GM18520 (cell line): ENCODE data around the gene TMEM235.

Experiments used
- ATAC-seq: cut with Tn5 transposase; IDR thresholded peaks from one replicate; pipeline ENCODE4 v1.9.1; 2021; ENCODE audit not compliant: unreplicated experiment

The TMEM235 gene

DNA sequence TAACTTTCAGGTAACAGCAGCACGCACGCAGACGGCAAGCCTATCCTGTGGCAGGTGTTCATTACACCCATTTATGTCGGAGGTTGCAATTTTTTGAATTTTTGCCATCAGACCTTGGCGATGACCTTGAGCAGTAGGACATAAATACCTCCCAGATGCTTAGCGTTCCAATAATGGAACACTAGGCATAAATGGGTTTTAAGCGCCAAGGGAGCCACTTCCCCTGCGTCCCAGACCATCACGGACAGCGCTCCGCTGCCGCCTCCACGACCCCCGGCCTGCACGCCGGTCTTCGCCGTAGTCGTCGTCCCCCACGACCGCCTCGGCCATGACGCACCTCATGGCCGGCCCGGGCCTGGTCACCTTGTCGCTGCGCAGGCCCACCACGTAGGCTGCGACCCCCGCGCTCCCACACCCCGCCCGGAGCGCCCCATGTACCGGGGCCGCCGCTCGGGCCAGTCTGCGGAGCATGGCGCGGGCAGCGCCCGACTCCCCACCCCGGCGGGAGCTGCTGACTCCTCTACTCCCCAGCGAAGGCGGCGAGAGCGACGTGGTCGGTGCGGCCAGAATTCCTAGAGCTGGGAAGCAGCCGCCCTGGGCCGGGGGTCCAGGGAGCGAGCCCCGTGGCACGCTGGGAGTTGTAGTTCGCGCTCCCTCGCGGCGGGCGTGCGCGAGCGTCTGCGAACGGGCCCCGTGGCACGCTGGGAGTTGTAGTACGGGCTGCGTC lies 22.7 kb downstream of the TMEM235 start:
- peak; percentile 45 for ATAC-seq

DNA sequence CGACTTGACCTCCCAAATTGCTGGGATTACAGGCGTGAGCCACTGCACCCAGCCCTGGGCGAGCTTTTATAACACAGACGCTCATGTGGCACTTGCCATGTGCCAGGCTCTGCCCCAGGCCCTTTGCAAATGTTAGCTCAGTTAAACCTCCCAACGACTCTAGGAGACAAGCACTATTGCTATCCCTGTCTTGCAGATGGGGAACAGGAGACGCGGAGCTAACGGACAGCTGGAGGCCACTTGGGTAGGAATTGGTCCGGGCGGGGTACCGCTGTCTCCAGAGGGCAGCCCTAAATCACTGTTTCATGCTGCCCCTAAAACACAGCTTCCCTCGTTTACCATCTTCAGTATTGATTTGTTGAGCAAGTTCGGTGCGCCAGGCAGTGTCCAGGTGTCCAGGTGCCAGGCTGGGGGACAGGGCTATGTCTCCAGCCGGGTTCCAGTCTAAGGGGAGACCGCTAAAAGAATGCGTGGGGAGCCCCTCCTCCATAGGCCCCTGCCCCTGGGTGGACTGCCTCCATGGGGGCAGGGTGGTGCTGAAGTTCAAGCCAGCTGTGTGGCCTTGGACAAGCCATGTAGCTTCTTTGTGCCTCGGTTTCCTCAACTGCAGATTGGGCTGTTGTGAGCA lies 23.7 kb downstream of the TMEM235 start:
- no peak for ATAC-seq

DNA sequence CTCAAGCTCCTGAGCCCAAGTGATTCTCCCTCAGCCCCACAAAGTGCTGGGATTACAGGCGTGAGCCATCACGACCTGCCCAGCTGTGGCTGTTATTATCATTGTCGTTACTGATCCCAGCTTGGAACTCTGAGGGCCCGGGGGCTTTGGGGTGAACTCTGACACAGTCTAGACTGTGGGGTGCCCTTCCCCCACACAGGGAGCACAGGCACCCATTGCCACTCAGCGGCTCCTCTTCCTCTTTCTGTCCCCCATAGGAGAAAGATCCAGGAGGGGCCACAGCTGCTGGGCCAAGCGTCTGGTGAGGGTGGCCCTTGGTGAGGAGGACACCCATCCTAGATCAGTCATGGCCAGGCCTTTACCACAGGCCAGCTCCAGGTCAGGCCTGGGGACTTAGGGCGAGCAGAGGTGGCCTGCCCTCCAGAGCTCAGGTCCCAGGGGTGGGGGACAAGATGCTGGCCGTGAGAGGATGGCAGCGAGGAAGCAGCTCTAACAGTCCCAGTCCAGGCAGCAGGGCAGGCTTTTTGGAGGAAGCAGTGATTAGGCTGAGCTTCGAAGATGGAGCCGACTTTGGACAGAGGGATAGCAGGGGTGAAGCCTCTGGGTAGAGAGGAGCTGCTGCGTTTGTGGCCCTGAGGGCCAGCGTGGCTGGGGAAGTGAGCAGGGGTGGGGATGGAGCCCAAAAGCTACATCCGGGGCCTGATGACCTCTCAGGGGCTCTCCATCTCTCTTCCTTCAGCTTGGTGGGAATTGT lies 24.7 kb downstream of the TMEM235 start:
- ATAC-seq = no peak

DNA sequence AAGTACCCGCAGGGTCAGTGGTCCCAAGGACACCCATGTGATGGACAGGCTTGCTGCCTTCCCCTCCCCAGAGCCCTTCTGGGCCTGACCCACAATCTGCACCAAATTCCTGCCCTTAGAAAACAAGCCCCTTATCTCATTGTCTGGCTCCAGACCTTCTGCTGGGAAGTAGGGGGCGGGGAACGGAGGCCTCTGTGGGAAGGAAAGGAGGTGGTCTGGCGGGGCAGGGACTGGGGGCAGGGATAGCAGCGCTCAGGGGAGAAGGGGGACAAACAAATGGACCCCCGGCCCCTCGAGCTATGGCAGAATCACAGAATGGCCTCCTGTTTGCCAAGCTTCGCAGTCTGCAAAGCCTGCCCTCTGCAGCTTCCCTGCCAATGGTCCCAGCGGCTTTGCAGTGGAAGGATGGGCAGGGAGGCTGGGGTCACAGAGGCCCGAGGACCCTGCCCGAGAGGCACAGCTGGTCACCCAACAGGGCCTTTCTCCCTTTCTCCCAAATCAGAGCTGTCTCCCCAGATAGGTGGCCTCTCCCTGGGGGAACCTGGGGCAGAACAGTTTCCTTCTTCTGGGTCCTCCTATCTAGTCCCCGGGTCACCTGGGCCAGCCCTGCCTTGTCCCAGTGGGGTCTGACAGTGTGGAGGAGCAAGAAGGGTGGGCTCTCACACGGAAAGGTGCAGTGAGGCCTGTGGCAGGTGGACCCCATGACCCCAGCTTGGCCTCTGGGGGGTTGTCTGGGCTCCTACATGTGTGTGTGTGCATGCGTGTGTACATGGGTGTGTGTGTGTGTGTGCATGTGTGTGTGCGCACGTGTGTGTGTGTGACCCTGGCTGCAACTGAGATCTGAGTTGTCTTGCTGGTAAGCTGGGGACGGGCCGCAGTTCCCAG lies 25.5 kb downstream of the TMEM235 start:
- ATAC-seq = no peak

DNA sequence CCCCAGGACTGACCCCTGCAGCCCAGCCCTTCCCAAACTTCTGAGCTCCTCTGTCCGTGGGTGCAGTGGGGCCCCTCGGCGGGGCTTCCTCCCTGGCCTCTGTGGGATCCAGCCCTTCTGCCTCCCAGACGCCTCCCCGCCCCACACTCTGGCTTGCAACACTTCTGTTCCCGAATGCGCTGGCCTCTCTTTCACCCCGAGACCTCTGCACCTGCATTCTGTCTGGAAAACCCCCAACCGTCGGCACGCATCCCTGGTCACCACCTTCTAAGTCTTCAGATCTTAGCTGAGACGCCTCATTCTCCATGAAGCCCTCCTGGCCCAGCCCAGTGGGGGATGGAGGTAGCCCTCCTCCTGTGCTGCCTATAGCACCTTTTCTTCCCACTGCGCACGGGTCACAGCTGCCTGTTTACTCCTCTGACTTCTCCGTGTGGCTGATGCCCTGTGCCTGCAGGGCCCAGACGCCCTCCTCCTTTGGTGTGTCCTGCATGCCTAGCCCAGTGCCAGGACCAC lies 26.4 kb downstream of the TMEM235 start:
- no peak for ATAC-seq

DNA sequence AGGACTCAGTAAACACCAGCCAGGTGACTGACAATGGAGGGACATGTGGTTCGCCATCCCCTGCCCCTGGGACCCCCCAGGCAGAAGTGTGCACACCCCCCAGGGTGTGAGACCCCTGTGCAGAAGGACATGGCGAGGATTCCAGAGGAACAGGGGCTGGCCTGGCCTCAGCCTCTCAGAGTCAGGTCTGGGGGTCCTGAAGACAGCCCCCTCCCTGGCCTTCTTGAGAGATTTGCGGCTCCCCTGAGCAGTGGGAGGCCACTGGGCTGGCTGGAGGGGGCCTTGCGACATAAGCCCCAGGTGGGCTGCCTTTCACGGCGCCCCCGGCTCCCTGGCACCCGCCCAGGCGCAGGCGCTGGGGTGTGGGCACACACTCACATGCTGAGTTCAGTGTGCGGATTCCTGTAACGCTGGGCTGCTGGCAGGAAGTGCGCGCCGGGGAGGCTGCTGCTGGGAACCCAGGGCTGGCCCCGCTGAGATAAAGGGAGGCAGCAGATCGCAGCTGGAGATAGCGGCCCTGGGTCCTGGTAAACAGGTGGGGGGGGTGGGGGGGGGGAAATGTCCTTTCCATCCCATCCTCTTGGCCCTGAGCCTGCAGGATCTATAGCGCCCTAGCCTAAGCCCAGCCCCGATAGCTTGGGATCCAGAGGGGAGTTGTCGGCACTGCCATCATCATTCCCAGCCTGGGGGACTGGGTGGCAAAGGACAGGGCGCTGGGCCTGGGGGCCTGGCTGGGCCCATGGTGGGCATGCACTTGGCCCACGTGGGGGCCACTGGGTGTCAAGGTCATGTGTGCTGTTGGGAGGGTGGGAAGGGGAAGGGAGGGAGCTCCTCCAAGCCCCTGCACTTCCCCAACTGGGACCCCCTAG lies 27.1 kb downstream of the TMEM235 start:
- ATAC-seq = no peak

DNA sequence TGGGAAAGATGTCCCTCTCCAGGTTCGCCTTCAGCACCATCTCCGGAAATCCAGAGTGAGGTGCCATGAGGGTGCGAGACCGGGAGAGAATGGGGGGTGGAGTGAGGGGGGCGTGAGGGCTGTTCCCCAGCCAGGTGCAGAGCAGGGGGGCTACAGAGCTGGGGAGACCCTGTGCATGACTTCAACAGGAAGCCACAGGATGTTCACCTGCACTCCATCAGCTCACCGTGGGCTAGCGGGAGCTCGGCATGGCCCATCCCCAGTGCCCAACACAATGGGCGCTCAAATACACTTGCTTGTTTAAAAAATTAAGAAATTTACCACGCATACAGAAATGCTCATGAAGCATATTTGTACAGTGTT lies 27.7 kb downstream of the TMEM235 start:
- no peak for ATAC-seq

DNA sequence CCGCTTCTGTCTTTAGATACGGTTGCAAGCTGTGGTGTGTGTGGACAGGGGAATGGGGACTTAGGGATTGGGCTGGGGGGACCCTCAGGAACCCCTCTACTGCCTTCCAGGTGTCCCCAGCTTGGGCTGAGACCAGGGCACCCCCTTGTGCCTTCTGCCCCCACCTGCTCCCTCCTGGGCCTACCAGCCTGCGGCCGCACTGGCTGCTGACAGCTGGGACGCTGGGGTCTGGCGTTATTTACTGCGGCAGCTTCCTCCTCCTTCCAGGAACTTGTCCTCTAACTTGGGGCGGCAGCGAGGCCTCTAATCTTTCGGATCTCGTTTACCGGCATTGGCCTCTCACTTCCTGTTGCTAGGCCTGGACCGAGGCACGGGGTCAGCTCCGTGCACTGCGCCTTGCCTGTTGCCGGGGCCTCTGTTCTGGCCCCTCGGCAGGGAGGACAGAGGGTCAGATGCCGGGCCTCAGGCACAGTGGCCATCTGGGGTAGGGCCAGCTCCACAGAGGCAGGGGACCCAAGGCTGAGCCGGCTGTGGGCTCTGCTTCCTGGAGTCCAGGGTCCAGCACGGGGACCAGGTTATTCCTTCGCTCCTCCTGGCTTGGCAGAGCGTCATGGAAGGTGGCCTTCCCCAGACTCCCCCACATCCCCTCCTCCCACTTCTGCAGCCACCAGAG lies 31.8 kb downstream of the TMEM235 start:
- ATAC-seq = no peak

DNA sequence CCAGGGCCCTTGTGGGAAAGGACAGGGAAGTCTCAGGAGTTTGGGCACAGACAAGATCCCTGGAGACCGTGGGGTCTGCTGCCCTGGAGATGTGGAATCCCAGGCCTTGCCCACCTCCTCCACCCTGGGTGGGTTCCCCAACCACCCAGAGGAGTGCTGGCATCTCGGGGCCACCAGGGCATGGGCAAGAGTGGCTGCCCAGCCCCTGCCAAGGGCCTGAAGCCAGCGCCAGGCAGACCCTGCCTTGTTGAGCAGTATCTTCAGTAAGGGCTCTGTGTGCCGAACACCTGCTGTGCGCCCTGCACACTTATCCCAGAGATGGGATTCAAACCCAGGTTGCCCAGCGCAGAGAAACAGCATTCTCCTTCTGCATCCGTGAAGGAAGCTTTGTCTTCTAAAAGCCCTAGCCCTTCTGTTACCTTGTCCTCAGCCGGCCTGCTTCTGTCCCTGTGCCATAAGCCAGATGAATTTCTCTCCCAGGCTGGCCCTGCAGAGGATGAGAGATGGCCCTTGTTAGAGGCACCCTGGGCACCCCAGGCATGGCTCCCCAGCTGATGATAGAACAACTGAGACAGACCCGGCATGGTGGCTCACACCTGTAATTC lies 32.4 kb downstream of the TMEM235 start:
- ATAC-seq = no peak

DNA sequence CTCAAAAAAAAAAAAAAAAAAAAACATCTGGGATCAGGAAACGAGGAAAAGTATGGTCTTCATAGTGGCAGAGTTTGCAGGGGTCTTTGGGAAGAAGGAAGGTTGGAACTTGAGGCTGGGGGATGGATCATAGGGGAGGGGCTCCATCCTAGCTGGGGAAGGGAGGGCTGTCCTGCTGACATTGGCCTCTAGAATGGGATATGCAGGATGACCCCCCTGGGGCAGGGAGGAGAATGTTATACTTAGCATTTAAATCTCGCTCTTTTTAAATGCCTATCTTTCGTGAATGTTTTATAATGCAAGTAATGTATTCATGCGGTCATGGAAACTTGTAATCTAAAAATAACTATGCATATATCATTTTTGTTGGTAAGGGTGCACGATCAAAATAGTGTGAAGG lies 33.2 kb downstream of the TMEM235 start:
- ATAC-seq = no peak

DNA sequence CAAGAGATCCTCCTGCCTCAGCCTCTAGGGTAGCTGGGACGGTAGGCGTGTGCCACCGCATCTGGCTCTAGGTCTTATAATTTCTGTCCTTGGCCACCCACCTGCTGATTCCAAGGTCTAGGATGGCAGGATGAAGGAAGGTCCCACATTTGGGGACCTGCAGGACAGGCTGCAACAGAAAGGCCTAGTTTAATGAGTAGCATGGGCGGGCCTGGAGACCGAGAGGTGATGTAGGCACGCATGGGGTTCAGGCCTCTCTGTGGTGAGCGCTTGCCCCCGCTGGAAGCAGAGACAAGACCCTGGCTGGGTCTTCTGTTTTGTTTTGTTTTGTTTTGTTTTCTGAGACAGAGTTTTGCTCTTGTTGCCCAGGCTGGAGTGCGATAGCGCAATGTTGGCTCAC lies 33.7 kb downstream of the TMEM235 start:
- no peak for ATAC-seq

DNA sequence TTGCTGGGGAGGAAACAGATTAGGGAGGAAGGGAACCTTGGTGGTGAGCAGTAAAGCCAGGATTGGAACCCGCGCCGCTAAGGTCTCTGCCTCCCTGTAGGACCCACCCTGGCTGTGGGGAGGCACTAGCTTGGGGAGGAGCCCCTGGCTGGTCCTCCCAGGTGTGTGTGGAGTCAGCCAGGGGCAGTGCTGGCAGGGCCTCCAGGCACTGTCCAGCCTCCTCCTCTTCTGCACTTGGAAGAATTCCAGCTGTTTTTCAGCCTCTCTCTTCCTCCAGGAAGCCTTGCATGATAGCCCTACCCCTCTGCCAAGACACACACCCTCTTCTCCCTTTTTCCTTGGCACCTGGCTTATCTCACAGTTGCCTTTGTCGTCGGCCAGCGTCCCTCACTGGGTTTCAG lies 34.8 kb downstream of the TMEM235 start:
- no peak for ATAC-seq

DNA sequence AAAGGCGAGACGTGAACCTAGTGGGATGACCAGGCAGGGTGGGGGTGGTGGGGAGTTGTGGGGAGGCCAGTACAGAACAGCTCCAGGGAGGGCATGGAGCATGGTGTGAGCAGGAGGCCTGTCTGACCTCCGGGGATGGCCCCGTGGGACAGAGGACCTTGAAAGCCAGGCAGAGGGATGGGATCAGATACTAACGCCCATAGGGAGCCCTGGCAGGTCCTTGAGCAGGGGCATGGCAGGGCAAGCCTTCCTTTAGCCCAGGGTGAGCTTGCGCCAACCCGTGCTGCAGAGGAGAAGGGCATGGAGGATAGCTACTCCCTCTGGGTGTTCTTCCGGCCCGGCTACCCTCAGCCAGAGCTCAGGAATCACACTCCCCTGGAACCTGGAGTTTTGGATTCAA lies 35.3 kb downstream of the TMEM235 start:
- no peak for ATAC-seq

DNA sequence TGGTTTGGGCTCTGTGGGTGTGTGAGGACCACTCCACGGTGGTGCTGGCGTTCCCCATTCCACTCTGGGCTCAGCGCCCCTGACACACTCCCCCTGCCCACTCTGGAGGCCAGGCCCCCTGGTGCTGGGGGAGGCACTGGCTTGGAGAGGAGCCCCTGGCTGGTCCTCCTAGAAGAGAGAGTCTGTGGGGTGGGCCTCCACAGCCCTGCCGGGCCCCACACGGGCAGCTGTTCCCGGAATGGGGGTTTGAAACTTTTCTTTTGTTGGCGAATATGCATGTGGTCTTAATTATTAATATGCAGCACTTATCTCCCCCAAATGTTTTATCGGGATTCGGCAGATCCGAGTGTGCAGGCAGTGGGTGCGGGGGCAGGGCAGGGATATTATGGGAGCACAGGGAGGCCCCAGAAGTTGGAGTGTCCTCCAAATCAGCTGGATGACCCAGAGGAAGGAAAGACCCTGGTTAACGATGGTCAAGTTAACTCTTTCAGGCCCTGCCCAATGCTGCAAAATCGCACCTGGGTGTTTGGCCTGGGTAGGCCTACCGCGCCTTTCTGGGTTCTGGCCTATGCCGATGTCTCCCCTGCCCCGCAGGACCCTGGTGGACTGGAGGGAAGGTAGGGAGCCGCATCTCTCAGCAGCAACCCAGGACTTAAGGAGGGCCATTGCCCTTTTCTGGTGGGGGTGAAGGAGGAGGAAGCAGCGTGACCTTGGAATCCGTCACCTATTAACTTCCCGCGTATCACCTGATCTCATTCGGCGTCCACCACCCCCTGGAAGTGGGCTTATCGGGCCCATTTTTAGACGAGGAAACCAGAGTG lies 36.0 kb downstream of the TMEM235 start:
- no peak for ATAC-seq

DNA sequence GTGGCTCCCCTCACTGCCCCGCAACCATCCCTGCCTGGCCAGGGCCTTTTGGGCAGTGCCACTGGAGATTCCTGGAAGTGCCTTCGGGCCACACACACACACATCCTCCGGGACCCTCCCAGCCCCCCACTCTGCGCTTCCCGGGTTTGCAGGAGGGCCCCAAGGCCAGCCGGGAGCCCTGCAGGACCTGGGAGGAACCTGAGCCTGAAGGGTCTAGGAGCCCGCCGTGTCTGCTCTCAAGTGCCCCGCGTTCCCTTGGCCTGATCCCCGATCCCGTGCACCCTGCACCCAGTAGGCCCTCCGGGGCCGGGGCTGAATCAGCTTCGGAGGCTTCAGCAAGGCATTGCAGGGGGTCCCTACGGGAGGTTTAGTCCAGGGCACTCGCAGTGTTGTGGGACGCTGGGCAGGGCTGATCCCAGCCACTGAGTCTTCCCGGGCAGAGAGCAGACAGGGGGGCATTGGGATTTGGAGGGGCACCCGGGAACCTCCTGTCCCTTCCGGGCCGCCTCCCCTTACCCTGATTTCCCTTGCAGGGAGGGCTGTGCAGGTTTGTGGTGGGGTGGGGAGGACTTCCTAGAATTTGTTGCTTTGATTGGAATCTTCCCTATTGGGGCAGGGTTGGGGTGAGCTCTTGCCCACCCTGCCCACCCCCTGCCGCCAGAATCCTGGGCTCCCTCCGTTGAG lies 36.9 kb downstream of the TMEM235 start:
- ATAC-seq = no peak

DNA sequence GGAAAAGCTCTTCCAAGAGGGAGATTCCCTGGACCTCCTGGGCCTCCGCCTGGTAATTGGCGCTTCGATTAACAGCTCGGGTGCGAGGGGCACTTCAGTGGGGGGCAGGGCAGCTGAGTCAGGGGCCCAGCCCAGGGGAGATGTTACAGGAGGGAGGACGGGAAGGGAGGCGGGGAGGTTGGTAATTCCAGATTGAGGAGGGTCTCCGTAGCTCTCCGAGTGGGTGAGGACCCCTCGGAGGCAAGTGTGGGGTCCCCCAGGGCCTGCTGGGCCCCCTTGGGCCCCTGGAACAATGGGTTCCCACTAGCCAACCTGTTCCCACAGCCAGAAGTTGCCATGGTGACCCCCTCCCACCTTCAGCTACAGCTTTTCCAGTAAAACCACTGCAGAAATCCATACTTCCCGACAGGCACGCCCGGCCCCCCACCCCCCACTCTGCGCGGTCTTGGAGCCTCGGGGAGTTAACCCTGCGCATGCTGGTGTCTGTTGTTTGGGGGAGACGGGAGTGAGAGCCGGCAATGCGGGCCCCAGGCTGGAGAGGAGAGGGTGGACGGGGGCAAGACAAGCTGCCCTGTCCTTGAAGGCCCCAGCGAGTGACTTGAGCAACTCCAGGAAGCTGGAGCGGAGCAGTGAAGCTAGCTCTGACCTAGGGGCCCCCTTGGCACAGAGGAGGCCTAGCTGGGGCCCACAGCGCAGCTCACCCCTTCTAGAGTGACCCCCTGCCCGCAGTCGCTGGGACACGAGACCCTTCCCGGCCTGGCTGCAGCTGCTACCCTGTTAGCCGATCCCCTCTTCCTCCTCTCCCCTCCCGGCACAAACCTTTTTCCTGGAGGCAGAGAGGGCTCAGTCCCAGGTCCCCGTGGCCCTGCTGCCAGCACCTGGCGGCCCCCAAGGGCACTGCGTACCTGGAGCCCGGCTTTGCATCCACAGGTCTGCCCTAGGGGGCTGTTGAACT lies 37.8 kb downstream of the TMEM235 start:
- no peak for ATAC-seq

DNA sequence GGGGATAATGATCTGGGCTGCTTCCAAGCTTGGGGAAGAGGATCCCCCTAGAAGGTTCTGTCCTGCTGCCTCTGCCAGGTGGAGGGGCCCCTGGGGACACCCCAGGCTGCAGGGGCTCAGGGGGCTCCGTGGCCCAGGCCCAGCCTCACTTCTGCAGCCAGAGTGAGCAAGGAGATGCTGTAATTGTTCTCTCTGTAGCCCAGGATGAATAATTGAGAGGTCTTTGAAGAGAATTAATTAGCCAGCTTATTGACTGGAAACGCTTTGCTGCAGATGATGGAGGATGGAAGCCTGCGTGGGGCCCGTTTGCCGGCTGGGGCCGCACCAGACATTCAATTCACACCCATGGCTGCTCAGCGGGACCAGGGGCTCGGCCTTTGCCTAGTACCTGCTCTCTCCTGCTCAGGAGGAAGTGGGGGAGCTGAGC lies 38.5 kb downstream of the TMEM235 start:
- no peak for ATAC-seq
